Frontal cortex (tissue), 3 donors: ENCODE data around the gene SMIM45.

Experiments used
- DNase-seq, 2 donors: peaks; one replicate each; pipeline ENCODE4 v3.0.0; 2012; ENCODE audit warnings: low spot score in 2 of 2
- FAIRE-seq: peaks from 2 replicates; lab custom pipeline; 2012; peaks lifted over from hg19 to GRCh38; lab: Jason Lieb, UNC
- donor health status: control.
- donor health status: control.
- donor health status: control.

The SMIM45 gene

GRCh38 chr22:41951898-41952474 is at the start of gene SMIM45:
TSS of gene SMIM45 (plus strand) at chr22:41952150.
- FAIRE-seq (no peak), DNase-seq (peak in 1 of 2 donors; percentile 58)

DNA sequence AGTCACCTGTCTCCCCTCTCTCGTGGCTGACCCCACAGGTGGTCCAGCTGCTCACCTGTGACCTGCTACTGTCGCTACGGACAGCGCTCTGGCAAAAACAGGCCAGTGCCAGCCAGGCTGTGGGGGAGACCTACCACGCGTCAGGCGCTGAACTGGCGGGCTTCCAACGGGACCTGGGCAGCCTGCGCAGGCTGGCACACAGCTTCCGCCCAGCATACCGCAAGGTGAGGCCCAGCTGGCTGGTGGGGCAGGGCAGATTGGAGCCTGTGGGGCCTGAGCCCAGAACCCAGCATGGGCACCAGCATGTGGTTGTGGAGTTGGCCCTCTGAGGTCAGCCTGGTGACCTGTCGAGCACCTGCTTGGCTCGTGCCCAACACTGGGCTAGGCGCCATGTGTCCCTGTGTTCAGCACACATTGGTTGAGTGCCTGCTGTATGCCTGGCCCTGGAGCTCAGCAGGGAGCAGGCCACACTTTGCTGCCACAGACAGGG is 49.0 kb upstream of the SMIM45 start:
- DNase-seq (no peak), FAIRE-seq (no peak)

DNA sequence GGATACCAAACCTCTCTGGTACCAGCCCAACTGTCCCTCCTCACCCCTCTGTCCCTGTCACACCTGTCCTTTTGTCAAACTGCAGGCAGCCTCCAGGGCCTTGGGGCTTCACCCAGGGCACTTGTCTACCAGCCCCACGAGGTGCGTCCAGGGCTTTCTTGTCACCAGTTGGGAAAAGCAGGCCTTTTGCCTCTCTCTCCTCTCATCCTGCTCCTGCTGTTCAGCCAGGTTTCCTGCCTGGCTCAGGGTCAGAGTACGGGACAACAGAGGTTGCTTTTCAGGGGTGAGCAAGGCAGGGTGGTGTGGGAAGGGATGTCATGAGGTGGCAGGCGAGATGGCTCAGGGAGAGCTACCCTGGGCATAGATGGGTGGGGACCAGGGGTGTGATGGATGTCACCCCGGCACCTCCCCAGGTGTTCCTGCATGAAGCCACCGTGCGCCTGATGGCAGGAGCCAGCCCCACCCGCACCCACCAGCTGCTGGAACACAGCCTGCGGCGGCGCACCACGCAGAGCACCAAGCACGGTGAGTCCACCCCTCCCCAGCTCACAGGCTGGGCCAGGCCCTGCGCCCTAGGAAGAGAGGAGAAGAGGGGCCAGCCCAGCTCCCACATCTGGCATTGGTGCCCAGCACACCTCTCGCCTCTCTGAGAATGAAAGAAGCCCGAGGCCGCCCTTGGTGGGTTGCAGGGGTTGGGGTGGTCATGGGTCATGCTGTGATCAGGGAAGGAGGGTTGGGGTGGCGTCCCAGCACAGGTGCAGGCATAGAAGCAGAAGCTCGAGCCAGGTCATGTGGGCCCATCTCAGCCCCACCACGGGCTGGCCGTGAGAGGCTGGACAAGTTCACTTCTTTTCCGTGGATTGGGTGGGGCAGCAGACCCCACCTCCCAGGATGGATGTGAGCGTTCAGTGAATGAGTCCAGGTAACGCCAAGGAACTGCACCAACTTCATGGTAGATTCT is 47.2 kb upstream of the SMIM45 start:
- FAIRE-seq: no peak
- no peak for DNase-seq

DNA sequence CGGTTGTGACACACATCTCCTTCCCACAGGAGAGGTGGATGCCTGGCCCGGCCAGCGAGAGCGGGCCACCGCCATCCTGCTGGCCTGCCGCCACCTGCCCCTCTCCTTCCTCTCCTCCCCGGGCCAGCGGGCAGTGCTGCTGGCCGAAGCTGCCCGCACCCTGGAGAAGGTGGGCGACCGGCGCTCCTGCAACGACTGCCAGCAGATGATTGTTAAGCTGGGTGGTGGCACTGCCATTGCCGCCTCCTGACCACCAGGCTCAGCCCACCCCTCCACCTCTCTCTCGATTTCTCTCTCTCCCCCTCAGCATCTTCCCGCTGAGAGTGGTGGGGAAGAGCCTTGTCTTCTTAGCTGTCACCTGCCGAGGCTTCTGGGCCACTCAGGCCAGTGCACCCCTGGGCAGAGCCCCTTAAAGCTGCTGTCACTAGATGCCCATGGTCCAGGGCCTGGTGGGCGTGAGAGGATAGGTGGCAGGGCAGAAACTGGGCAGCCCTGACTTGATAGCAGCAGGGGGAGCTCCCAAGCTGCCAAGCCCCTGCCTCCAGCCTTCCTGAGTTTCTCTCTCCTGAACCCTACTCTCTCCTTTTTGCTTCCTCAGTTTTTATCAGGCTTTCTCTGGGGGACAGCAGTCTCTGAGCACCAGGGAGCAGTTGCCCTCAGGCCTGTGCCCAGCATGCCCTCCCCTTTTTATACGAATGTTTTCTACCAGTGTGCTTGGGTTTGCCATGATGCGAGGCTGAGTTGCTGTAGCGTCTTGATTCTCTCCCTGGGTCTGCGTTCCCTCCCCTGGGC is 46.3 kb upstream of the SMIM45 start:
- no peak for FAIRE-seq

DNA sequence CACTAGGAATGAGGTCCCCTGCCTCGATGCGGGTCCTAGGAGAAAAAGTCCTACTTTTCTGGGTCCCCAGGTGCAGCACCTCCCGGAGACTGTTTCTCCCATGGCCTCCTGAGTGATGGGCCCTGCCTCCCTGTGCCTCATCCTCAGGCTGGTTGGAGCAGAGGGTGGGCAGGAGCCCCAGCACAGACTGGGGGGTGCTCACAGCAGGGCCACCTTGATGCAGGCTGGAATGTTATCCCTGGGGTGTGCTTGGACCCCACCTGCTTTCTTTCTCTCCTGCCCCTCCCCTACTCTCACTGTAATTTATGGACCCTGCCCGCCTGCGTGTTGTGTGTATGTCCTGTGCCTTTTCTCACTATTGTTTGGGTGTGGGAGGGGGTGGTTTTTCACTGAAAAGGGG is 45.1 kb upstream of the SMIM45 start:
- no peak for FAIRE-seq
- DNase-seq: no peak

More for the DNA sequence above, 46.3 kb upstream of the SMIM45 start:
- no peak for DNase-seq

- FAIRE-seq (no peak), DNase-seq (no peak)
Measured at GRCh38 chr22:41907436-41908401, 44.2 kb upstream of the SMIM45 start.

DNA sequence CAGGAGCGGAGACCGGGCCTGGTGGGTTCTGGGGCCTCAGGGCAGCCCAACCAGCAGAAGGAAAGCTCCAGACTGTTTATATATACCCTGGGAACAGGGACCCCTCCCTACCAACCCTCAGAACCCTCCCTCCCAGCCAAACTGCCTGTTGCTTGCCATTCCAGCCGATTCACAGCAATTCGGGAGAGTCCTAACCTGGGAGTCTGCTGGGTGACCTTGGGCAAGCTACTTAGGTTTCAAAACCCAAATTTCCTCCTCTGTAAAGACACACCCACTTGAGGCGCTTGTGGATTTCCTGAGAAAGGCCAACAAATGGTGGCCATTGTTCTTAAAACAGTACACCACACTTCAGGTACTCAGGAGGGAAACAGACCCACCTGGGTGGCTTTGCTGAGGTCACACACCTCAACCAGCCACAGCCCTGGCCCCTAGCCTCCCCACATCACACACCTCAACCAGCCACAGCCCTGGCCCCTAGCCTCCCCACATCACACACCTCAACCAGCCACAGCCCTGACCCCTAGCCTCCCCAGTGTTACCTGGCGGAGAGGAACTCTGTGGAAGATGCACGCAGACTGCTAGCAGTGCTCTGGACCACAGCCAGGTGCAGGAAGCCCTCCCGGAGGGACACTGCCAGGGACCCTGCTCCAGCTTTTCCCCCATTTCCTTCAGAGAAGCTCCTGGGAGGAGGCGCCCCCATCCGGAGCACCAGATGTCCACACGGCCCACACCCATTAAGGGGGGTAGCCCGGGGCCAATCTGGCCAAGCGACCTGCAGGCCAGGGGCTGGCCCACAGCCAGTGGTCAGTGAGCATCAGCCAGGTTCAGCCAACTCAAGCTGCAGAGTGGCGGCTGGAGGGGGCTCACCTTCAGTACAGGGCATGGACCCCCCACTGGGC is 43.3 kb upstream of the SMIM45 start:
- FAIRE-seq: no peak
- DNase-seq: peak in 1 of 2 donors; percentile 51

DNA sequence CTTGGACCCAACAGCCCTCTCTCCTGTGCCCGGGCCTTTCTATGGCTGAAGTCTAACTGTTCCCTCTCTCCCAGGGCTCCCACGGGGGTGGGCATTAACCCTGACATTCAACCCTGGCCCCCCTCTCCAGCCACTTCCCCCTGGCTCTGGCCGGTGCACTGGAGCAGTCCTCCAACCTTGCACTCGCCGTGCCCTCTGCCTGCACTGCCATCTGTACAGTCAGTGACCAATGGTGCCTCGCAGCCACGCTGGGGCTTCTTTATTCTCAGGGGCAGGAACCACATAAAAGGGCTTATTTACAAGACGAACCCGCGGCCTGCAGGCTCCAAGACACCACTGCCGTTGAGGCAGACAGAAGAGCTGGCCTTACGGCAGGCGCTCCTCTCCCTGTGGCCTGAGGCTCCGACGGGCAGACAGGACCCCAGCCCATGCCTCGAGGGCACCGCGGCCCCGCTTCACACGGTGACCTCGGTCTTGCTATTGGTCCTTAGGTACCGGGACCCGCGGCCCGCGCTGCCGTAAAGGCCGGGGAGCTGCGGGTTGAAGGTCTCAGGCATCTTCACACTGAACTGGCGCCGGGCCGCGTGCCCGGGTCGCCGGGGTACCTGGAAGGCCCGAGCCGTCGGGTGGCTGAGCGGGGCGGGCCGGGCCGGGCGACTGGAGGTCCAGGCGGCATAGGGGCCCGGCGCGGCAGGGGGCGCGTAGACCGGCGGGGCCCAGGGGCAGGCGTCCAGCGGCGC is 42.5 kb upstream of the SMIM45 start:
- FAIRE-seq: no peak
- DNase-seq: peak in 1 of 2 donors; percentile 51

DNA sequence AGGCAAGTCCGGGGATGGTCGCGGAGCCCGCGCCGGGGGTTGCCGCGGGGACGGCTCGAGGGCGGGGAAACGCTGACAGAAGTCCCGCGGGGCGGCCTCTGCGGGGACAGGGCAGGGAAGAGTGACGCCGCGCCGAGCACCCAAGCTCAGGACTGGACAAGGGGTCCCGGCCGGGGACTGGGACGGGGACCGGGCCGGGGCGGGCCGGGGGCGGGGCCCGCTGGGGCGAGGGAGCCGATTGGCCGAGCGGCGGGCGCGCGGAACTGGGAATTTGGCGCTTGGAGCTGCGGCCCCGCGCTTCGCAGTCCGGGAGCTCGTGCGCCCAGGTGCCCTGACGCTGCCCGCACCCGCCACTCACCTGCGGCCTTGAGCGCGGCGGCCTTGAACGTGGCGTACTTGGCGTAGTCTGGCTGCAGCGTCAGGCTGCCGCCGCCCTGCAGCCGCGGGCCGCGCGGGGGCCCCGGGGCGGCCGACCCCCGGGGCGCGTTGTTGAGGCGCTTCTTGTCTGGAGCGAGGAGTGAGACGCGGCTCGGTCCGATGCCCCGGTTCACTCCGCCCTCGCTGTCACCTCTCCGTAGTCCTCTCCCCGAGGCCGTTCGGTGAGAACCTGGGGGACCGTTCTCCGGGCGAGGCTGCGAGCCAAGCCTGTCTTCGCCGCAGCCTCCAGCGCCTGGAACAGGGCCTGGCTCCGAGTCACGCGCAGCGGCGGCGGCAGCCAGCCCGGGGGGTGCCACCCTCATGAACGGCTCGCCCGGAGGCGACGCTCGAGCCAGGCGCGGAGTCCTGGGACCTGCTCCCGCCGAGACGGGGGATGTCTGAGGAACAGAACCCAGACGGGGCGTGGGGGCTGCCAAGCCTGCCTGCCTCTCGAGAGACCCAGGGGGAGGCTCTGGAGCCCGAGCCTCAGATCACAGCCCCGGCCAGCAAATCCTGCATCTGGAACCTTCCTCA is 41.6 kb upstream of the SMIM45 start:
- FAIRE-seq: no peak
- DNase-seq: peak; percentile 83 to 90

DNA sequence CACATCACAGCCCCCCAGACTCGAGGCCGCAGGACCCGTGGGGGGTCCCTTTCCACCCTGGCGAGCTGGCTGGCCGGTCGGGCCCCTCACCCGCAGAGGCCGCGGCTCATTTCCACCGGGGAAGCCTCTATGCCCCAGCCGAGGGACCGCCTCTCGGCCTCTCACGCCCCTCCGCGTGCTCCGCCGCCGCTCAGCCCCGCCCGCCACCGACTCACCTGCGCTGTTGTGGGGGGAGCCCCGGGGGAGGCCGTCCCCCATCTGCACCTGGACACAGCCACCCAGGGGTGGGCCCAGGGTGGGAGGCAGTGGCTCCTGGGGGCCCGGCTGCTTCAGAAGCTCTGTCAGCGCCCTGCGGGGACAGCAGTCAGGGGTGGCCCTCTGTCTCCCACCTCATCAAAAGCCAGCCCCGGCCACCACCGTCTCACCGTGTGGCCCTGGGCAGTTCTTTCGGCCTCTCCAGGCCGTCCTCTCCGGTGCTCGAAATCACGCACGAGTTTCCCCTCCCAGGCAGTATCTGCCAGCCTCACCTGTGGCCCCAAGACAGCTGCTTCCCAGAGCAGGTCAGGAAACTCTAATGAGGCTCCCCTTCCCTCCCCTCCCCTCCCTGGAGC is 40.8 kb upstream of the SMIM45 start:
- no peak for FAIRE-seq
- no peak for DNase-seq

GRCh38 chr22:41912338-41913039 is 39.5 kb upstream of the SMIM45 start:
- DNase-seq: peak in 1 of 2 donors; percentile 42

GRCh38 chr22:41913040-41913719 is 38.8 kb upstream of the SMIM45 start:
- DNase-seq (no peak), FAIRE-seq (no peak)

More at GRCh38 chr22:41912338-41913039, 39.5 kb upstream of the SMIM45 start:
- no peak for FAIRE-seq

- FAIRE-seq: no peak
- no peak for DNase-seq
Measured at GRCh38 chr22:41913842-41914534, 38.0 kb upstream of the SMIM45 start.

GRCh38 chr22:41914611-41915034 is 37.3 kb upstream of the SMIM45 start:
- DNase-seq (peak in 1 of 2 donors; percentile 41), FAIRE-seq (no peak)
